HepG2 (cell line): ENCODE results near the gene CABLES1. TPM values are rescaled to one million over a fixed set of nuclear protein-coding genes. Genes with fewer than 3 reads are reported as not detected.

Experiments
- ATAC-seq: fragments of 200-7000 bp; cut with Tn5 transposase; 3 replicates; pipeline ENCODE4 v1.9.1; 2020; ENCODE audit warnings: mild to moderate bottlenecking, moderate library complexity
- BruUV-seq: library from RNA; stranded (reverse); fragments of 400-500 nt; replicated peaks from 2 replicates; lab custom pipeline; 2021; lab: Mats Ljungman, UMichigan
- CTCF ChIA-PET: fragments of 300-600 bp; formaldehyde crosslinking; extraction: SDS; loops from one replicate; lab custom pipeline; 2021; ENCODE audit warnings: low total read pairs, inconsistent platforms, low intra/inter-chr PET ratio; lab: Yijun Ruan, JAX
- POLR2A ChIA-PET: fragments of 350-600 bp; sonication (Branson Sonifier 250); formaldehyde crosslinking; loops from one replicate; lab custom pipeline; 2020; ENCODE audit warnings: antibody characterized with exemption, inconsistent platforms; lab: Yijun Ruan, JAX
- DNase-seq: peaks from one replicate; pipeline ENCODE4 v3.0.0-alpha.2; 2015; ENCODE audit warnings: low spot score
- FAIRE-seq: peaks from 3 replicates; lab custom pipeline; 2011; peaks lifted over from hg19 to GRCh38; lab: Jason Lieb, UNC
- H2AFZ ChIP-seq: one replicate; pipeline ENCODE4 v1.6.1; 2011; ENCODE audit warnings: low read length, inconsistent platforms
- H3K27ac ChIP-seq: fragments of 300-600 bp; 3 replicates; pipeline ENCODE4 v1.8.0; 2011; ENCODE audit warnings: mixed run types, mild to moderate bottlenecking, mixed read lengths, low read length, inconsistent platforms; ENCODE audit not compliant: insufficient read depth; ENCODE audit errors: extremely low read length
- H3K27me3 ChIP-seq, 2 experiments: fragments of 200-600 bp in 1 of 2; 2 replicates in 1 of 2; 3 replicates in 1 of 2; pipeline versions ENCODE4 v1.6.0 to v1.8.0; 2011; ENCODE audit warnings: low read length in 2 of 2, mild to moderate bottlenecking in 2 of 2, moderate library complexity in 2 of 2, inconsistent platforms in 1 of 2; ENCODE audit not compliant: insufficient read depth in 2 of 2, control insufficient read depth in 1 of 2
- H3K36me3 ChIP-seq, 2 experiments: fragments of 200-600 bp in 1 of 2; replicated peaks in 1 of 2; 2 replicates in 1 of 2; 3 replicates in 1 of 2; pipeline versions ENCODE4 v1.5.1 to v1.8.0; 2011; ENCODE audit warnings: low read length in 2 of 2, inconsistent platforms in 1 of 2; ENCODE audit not compliant: insufficient read depth in 2 of 2, control insufficient read depth in 1 of 2
- H3K4me1 ChIP-seq: 2 replicates; pipeline ENCODE4 v1.5.1; 2012; ENCODE audit warnings: low read length, inconsistent platforms; ENCODE audit not compliant: insufficient read depth
- H3K4me2 ChIP-seq: 2 replicates; pipeline ENCODE4 v1.6.0; 2011; ENCODE audit warnings: low read depth, low read length, inconsistent platforms
- H3K4me3 ChIP-seq, 3 experiments: fragments of 200-600 bp in 1 of 3; sonication (generic), shearing (Covaris generic) in 1 of 3; replicated peaks in 1 of 3; 2 replicates each; pipeline ENCODE4 v1.5.1; 2011 to 2016; ENCODE audit warnings: low read length in 3 of 3, inconsistent platforms in 2 of 3, low read depth in 2 of 3, mild to moderate bottlenecking in 2 of 3, control low read depth in 1 of 3, mixed read lengths in 1 of 3; ENCODE audit not compliant: insufficient read depth in 1 of 3
- H3K79me2 ChIP-seq: one replicate; pipeline ENCODE4 v1.6.1; 2011; ENCODE audit warnings: low read length, inconsistent platforms; ENCODE audit not compliant: insufficient read depth
- H3K9ac ChIP-seq: 2 replicates; pipeline ENCODE4 v1.6.0; 2011; ENCODE audit warnings: mild to moderate bottlenecking, low read depth, low read length, inconsistent platforms; ENCODE audit not compliant: insufficient read depth
- H3K9me3 ChIP-seq: 2 replicates; pipeline ENCODE4 v1.5.1; 2012; ENCODE audit warnings: mild to moderate bottlenecking, low read length
- H4K20me1 ChIP-seq: 2 replicates; pipeline ENCODE4 v1.6.0; 2011; ENCODE audit warnings: inconsistent platforms, mild to moderate bottlenecking, low read length, moderate library complexity; ENCODE audit not compliant: insufficient read depth
- ATF3 ChIP-seq: sonication (generic); formaldehyde crosslinking; IDR thresholded peaks from 2 replicates; pipeline ENCODE4 v1.4.0; 2020; ENCODE audit warnings: missing genetic modification reagents
- SRSF9 ChIP-seq: fragments of 200-400 bp; formaldehyde crosslinking; IDR thresholded peaks from 2 replicates; pipeline ENCODE4 v1.6.1; 2018; ENCODE audit warnings: borderline replicate concordance, mild to moderate bottlenecking, low read depth, low read length; ENCODE audit not compliant: insufficient read depth, poor library complexity, severe bottlenecking
- STAG1 ChIP-seq: sonication (generic); formaldehyde crosslinking; IDR thresholded peaks from 2 replicates; pipeline ENCODE4 v1.4.0; 2020; ENCODE audit warnings: missing genetic modification reagents
- USF2 ChIP-seq, 2 experiments: sonication (generic) in 1 of 2; formaldehyde crosslinking in 1 of 2; IDR thresholded peaks; 2 replicates each; pipeline versions ENCODE4 v1.5.1 to v1.6.1; 2011 to 2020; ENCODE audit warnings: borderline replicate concordance in 1 of 2, low read depth in 1 of 2, low read length in 1 of 2, mild to moderate bottlenecking in 1 of 2, missing genetic modification reagents in 1 of 2, moderate library complexity in 1 of 2
- ZBTB21 ChIP-seq: sonication (generic); formaldehyde crosslinking; IDR thresholded peaks from 2 replicates; pipeline ENCODE4 v1.4.0; 2020; ENCODE audit warnings: missing genetic modification reagents
- ZNF263 ChIP-seq: sonication (generic); formaldehyde crosslinking; IDR thresholded peaks from 2 replicates; pipeline ENCODE4 v1.4.0; 2020; ENCODE audit warnings: missing genetic modification reagents
- ZNF768 ChIP-seq: sonication (generic); formaldehyde crosslinking; IDR thresholded peaks from 2 replicates; pipeline ENCODE4 v1.4.0; 2020; ENCODE audit warnings: missing genetic modification reagents
- WGBS: methylation state at CpG from one replicate; pipeline ENCODE4 v1.1.6; 2017; ENCODE audit warnings: low lambda C conversion rate; 5-methylcytosine and 5-hydroxymethylcytosine counted together
- in situ Hi-C: cut with HindIII; loops from 2 replicates; pipeline ENCODE4 v1.10.0; 2017; ENCODE audit warnings: low pct_unique_long_range_greater_than_20kb; ENCODE audit not compliant: extremely low pct_ligation_motif_present
- intact Hi-C: fragments of 100-400 bp; cut with micrococcal nuclease; formaldehyde crosslinking; loops from one replicate; pipeline ENCODE4 v1.10.0; 2022; ENCODE audit not compliant: unreplicated experiment
- polyA plus RNA-seq, 8 experiments: library from polyadenylated mRNA; depleted of rRNA in 3 of 8; stranded (reverse) in 7 of 8; unstranded in 1 of 8; fragments of >200 nt; fragmentation: Illumina TruSeq in 4 of 8; extraction: Trizol in 4 of 8; gene quantifications; 2 replicates each; pipeline versions ENCODE4 v1.2.1 to v1.2.3, GENCODE V29; 2011 to 2016; ENCODE audit warnings: low read depth in 4 of 8, missing spikeins in 1 of 8, mixed read lengths in 1 of 8; ENCODE audit not compliant: insufficient read depth in 1 of 8
- total RNA-seq, 5 experiments: library from RNA; depleted of rRNA; stranded (reverse); fragments of >200 nt; fragmentation: Illumina TruSeq; extraction: Trizol; gene quantifications; 2 replicates each; pipeline ENCODE4 v1.2.3, GENCODE V29; 2016; ENCODE audit warnings: low read depth in 1 of 5
- TF ChIP-seq, protein P1 (sequence below): sonication (generic); formaldehyde crosslinking; IDR thresholded peaks from 2 replicates; pipeline ENCODE4 v1.5.0; 2020; ENCODE audit warnings: mild to moderate bottlenecking, missing genetic modification reagents, moderate library complexity
- TF ChIP-seq, protein P2 (sequence below): sonication (generic); formaldehyde crosslinking; IDR thresholded peaks from 2 replicates; pipeline ENCODE4 v1.4.0; 2020; ENCODE audit warnings: mild to moderate bottlenecking, missing genetic modification reagents

Gene CABLES1
- total and polyA plus RNA-seq, 2 of the 13 experiments (the other 11 are each of a cell fraction or from before 2014, with no cell fraction given): 14.7 to 25.8 TPM

DNA sequence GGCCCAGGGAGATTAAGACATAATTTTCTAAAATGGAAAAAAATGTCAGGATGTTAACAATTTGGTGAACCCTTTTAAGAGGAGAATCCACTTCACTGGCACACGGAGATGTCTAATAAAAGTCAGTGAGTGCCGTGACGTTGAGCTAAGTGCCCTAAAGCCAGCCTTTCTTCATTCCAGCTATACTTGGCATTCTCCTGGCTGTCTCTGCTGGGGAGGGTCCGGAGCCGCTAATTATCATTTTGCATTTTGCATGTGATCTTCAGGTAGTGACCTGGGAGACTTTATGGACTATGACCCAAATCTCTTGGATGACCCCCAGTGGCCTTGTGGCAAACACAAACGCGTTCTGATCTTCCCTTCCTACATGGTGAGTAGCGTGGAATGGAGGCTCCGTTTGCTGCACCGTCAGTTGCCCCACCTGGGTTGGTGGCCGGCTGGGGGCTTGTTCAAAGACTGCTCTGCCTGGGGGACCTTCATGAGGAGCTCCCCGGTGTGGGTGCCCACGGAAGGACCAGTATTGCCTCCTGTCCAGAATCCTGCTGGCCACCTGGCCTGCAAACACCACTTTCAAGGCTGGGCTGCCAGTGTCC is 101.7 kb downstream of the CABLES1 start:
- TF ChIP-seq ZBTB21 (CRISPR knock-in tag): no peak
- TF ChIP-seq STAG1 (CRISPR knock-in tag): peak; percentile 31
- TF ChIP-seq, protein P1, sequence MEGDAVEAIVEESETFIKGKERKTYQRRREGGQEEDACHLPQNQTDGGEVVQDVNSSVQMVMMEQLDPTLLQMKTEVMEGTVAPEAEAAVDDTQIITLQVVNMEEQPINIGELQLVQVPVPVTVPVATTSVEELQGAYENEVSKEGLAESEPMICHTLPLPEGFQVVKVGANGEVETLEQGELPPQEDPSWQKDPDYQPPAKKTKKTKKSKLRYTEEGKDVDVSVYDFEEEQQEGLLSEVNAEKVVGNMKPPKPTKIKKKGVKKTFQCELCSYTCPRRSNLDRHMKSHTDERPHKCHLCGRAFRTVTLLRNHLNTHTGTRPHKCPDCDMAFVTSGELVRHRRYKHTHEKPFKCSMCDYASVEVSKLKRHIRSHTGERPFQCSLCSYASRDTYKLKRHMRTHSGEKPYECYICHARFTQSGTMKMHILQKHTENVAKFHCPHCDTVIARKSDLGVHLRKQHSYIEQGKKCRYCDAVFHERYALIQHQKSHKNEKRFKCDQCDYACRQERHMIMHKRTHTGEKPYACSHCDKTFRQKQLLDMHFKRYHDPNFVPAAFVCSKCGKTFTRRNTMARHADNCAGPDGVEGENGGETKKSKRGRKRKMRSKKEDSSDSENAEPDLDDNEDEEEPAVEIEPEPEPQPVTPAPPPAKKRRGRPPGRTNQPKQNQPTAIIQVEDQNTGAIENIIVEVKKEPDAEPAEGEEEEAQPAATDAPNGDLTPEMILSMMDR (CRISPR knock-in tag): peak; percentile 33; the same call in 1 of the 2 replicates
- H3K4me1 ChIP-seq: peaks cover 9% of the 10 kb centered on the region
- H4K20me1 ChIP-seq: no peaks in the 10 kb centered on the region
- H3K9me3 ChIP-seq: no peaks in the 10 kb centered on the region
- H3K4me2 ChIP-seq: no peak overlapping the region
- no TSS peak for BruUV-seq
- H2AFZ ChIP-seq: no peak overlapping the region
- H3K27ac ChIP-seq: no peak overlapping the region
- in situ Hi-C loops (no loop called here), intact Hi-C loops (no loop called here)
- DNase-seq (no peak), ATAC-seq (no peak), FAIRE-seq (no peak)
- ChIA-PET POLR2A (no interaction called here), CTCF (no interaction called here)
- peaks cover 17 to 52% of the 10 kb centered on the region in 2 experiments for H3K36me3 ChIP-seq
- H3K4me3 ChIP-seq: no peak overlapping the region
- no peaks in the 10 kb centered on the region for H3K79me2 ChIP-seq
- no peak overlapping the region for H3K9ac ChIP-seq
- no peaks in the 10 kb centered on the region for H3K27me3 ChIP-seq
- WGBS: 96% methylated on average over 10 of the region's 13 CpGs

DNA sequence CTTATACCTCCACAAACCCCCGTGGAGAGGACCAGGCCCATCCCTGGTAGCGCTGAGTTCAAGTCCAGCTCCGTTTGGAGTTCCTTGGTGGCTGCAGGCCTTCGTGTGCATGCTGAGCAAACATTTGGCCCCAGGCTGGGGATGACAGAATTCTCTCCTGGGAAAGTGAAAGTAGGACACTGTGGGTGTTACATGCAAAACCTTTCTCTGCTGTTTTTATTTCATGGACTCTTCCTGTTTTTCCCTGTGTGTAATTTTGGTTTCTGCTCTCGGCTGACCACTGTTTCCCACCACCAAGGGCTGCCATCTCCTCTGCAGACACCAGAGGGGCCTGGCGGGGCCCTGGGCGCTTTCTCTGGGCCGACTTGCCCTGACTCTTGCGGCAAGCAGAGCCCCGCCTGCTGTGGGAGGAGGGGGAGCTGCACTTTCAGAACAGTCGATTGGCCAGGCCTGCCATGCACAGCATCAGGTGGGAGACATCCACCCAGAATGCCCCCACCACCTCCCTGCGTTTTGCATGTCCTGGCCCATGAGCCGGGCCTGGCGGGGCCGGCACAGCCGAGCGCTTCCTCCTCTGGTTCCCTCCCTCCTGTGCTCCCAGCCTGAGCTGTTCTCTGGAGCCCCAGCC is 102.4 kb downstream of the CABLES1 start:
- in situ Hi-C loops: no loop called here
- CTCF ChIA-PET: no interaction called here
- no peak; the same call in 2 of the 3 replicates for ATAC-seq
- TF ChIP-seq, protein P2, sequence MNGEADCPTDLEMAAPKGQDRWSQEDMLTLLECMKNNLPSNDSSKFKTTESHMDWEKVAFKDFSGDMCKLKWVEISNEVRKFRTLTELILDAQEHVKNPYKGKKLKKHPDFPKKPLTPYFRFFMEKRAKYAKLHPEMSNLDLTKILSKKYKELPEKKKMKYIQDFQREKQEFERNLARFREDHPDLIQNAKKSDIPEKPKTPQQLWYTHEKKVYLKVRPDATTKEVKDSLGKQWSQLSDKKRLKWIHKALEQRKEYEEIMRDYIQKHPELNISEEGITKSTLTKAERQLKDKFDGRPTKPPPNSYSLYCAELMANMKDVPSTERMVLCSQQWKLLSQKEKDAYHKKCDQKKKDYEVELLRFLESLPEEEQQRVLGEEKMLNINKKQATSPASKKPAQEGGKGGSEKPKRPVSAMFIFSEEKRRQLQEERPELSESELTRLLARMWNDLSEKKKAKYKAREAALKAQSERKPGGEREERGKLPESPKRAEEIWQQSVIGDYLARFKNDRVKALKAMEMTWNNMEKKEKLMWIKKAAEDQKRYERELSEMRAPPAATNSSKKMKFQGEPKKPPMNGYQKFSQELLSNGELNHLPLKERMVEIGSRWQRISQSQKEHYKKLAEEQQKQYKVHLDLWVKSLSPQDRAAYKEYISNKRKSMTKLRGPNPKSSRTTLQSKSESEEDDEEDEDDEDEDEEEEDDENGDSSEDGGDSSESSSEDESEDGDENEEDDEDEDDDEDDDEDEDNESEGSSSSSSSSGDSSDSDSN: no peak
- no peak for TF ChIP-seq ATF3
- TF ChIP-seq ZNF263 (CRISPR knock-in tag): 0 out of 2 replicates have a peak, but pooled peaks have one; percentile 4
- no peak for TF ChIP-seq USF2 (IDR thresholded peaks at IDR 0.05; ENCODE audit: low read depth, low read length)
- no peak for TF ChIP-seq USF2 (CRISPR knock-in tag; IDR thresholded peaks at IDR 0.05; ENCODE audit: borderline replicate concordance)
- no peak for TF ChIP-seq SRSF9
- peak; percentile 49; the same call in 1 of the 2 replicates for TF ChIP-seq ZNF768

More for the DNA sequence above, 102.4 kb downstream of the CABLES1 start:
- POLR2A ChIA-PET: no interaction called here
- no peak for DNase-seq
- H3K4me1 ChIP-seq: peaks cover 14% of the 10 kb centered on the region
- H3K79me2 ChIP-seq: no peaks in the 10 kb centered on the region
- no peaks in the 10 kb centered on the region for H3K9me3 ChIP-seq
- no peak overlapping the region for H3K27ac ChIP-seq
- BruUV-seq: no TSS peak
- 98% methylated on average over 14 of the region's 17 CpGs for WGBS
- H2AFZ ChIP-seq: no peak overlapping the region
- H3K4me2 ChIP-seq: no peak overlapping the region
- H3K36me3 ChIP-seq: peaks cover 17 to 50% of the 10 kb centered on the region in 2 experiments
- no peak for FAIRE-seq
- no peaks in the 10 kb centered on the region for H4K20me1 ChIP-seq
- H3K9ac ChIP-seq: no peak overlapping the region
- intact Hi-C loops: no loop called here
- no peaks in the 10 kb centered on the region for H3K27me3 ChIP-seq
- H3K4me3 ChIP-seq: no peak overlapping the region
